ENCODE data around the gene BRD2. TPM values are rescaled to one million over a fixed set of nuclear protein-coding genes. Genes with fewer than 3 reads are reported as not detected.

Gene BRD2
- total RNA-seq, 1 experiment from 2014 or later: 252 TPM

GRCh38 chr6:32937230-32937633 lies 31.2 kb upstream of the BRD2 start:
- H4K91ac ChIP-seq (ENCODE audit: insufficient read length, low read depth, low read length): no peak overlapping the region
- no peaks in the 10 kb centered on the region for H3K23me2 ChIP-seq (ENCODE audit: insufficient read length, low read depth, low read length, poor library complexity, severe bottlenecking)
- H3K23ac ChIP-seq (ENCODE audit: insufficient read length, low read depth, low read length): no peak overlapping the region
- H4K5ac ChIP-seq (ENCODE audit: insufficient read length, low read depth, low read length): no peak overlapping the region
- H3K9ac ChIP-seq (ENCODE audit: extremely low read depth, insufficient read length, low read length): no peak overlapping the region
- Mint-ChIP-seq H3K27me3 (ENCODE audit: low read depth) (peaks cover 18% of the 10 kb centered on the region), H3K27ac (no peak overlapping the region), H3K36me3 (ENCODE audit: insufficient read depth in 1 of 3, low read depth in 3 of 3) (no peaks in the 10 kb centered on the region), H3K9me3 (no peaks in the 10 kb centered on the region), H3K4me3 (no peak overlapping the region), H3K4me1 (peaks cover 9 to 12% of the 10 kb centered on the region in 2 experiments)
- no CpG with 5 or more reads among the region's 8 CpGs for WGBS (ENCODE audit: extremely low coverage, insufficient read length, low lambda C conversion rate)
- H2BK120ac ChIP-seq (ENCODE audit: low read depth, low read length, poor library complexity, severe bottlenecking): no peak overlapping the region
- no peak overlapping the region for H2BK15ac ChIP-seq (ENCODE audit: low read depth, low read length)
- no peaks in the 10 kb centered on the region for H3K4me1 ChIP-seq (ENCODE audit: insufficient read depth, low read length)
- no peaks in the 10 kb centered on the region for H3K27me3 ChIP-seq (ENCODE audit: insufficient read depth, low read length)
- H2BK5ac ChIP-seq (ENCODE audit: insufficient read length, low read length): no peak overlapping the region
- no peak overlapping the region for H3K56ac ChIP-seq (ENCODE audit: insufficient read length, low read depth, low read length)
- no peak overlapping the region for H2AK5ac ChIP-seq (ENCODE audit: insufficient read length, low read length)
- no peaks in the 10 kb centered on the region for H3K9me3 ChIP-seq (ENCODE audit: control insufficient read depth, low read depth, low read length)
- H3K4me2 ChIP-seq (ENCODE audit: insufficient read depth, insufficient read length, low read length): no peak overlapping the region
- H3K18ac ChIP-seq (ENCODE audit: insufficient read length, low read depth, low read length): no peak overlapping the region
- peaks cover 2% of the 10 kb centered on the region for H4K20me1 ChIP-seq (ENCODE audit: control insufficient read depth, insufficient read depth, insufficient read length)
- H4K8ac ChIP-seq (replicated peaks; ENCODE audit: insufficient read length, low read depth, low read length): no peak overlapping the region
- H3K79me2 ChIP-seq (ENCODE audit: insufficient read depth, low read length): no peaks in the 10 kb centered on the region
- H2BK20ac ChIP-seq (ENCODE audit: low read depth, low read length, poor library complexity, severe bottlenecking): no peak overlapping the region
- no peak overlapping the region for H2BK12ac ChIP-seq (ENCODE audit: insufficient read length, low read depth, low read length)
- H3K27ac ChIP-seq (ENCODE audit: insufficient read length, low read depth, low read length): no peak overlapping the region
- no peak for DNase-seq
- H2AFZ ChIP-seq (ENCODE audit: low read length): no peak overlapping the region
- no peak overlapping the region for H3K14ac ChIP-seq (ENCODE audit: insufficient read depth, low read length)
- no peak overlapping the region for H3K4ac ChIP-seq (ENCODE audit: low read depth, low read length)
- TF ChIP-seq CTCF (conservative IDR thresholded peaks at IDR 0.05): no peak
- no peaks in the 10 kb centered on the region for H3K79me1 ChIP-seq (ENCODE audit: insufficient read depth, low read depth, low read length, poor library complexity, severe bottlenecking)
- no peak overlapping the region for H3T11ph ChIP-seq (ENCODE audit: low read length)
